GM10266 (cell line): ENCODE measurements around the gene ACKR1.

Source experiments
- DNase-seq: peaks from one replicate; pipeline ENCODE4 v3.0.0; 2012; ENCODE audit errors: extremely low spot score
- CTCF ChIP-seq: IDR thresholded peaks from 2 replicates; pipeline ENCODE4 v1.5.1; 2012; ENCODE audit warnings: mild to moderate bottlenecking, low read depth; ENCODE audit not compliant: control insufficient read depth, insufficient read depth; ENCODE audit errors: missing control alignments

The ACKR1 gene

GRCh38 chr1:159187647-159188374, 16.9 kb upstream of the ACKR1 start:
- no peak for DNase-seq
- no peak for TF ChIP-seq CTCF

GRCh38 chr1:159188375-159188788, 16.3 kb upstream of the ACKR1 start:
- no peak for TF ChIP-seq CTCF
- DNase-seq = peak; percentile 74

- TF ChIP-seq CTCF = no peak
- no peak for DNase-seq
Observed at GRCh38 chr1:159190441-159190840, 14.2 kb upstream of the ACKR1 start.

- peak; percentile 16 for TF ChIP-seq CTCF
- DNase-seq = no peak
Observed at GRCh38 chr1:159196543-159196942, 8.1 kb upstream of the ACKR1 start.

- peak; percentile 80 for TF ChIP-seq CTCF
- peak; percentile 55 for DNase-seq
Observed at GRCh38 chr1:159197561-159198557, 6.8 kb upstream of the ACKR1 start.

GRCh38 chr1:159199901-159200300, 4.8 kb upstream of the ACKR1 start:
- DNase-seq = no peak
- TF ChIP-seq CTCF = no peak
